H1 (cell line): ENCODE measurements around the gene NDUFA7. TPM values are rescaled to one million over a fixed set of nuclear protein-coding genes. Genes with fewer than 3 reads are reported as not detected.

ENCODE experiments used
- EP300 ChIP-seq, 2 experiments: IDR thresholded peaks; 1 replicate in 1 of 2; 2 replicates in 1 of 2; pipeline ENCODE4 v1.6.1; 2011 to 2012; ENCODE audit warnings: low read depth in 2 of 2, low read length in 2 of 2, mild to moderate bottlenecking in 2 of 2, borderline replicate concordance in 1 of 2, inconsistent platforms in 1 of 2, moderate library complexity in 1 of 2
- GTF2F1 ChIP-seq: IDR thresholded peaks from 2 replicates; pipeline ENCODE4 v1.6.1; 2012; ENCODE audit warnings: low read depth, low read length, improper control_type of control experiment, borderline replicate concordance
- PHF8 ChIP-seq: fragments of 200-600 bp; sonication (generic); conservative IDR thresholded peaks from 2 replicates; pipeline ENCODE4 v1.7.1; 2012; ENCODE audit warnings: low read depth, mild to moderate bottlenecking, inconsistent platforms, low read length, moderate library complexity
- TCF12 ChIP-seq: IDR thresholded peaks from 2 replicates; pipeline ENCODE4 v1.6.1; 2011; ENCODE audit warnings: low read depth, mild to moderate bottlenecking, low read length
- polyA plus RNA-seq, 7 experiments: library from polyadenylated mRNA; depleted of rRNA in 3 of 7; stranded (reverse) in 5 of 7; unstranded in 2 of 7; fragments of >200 nt in 5 of 7; fragments of 200-250 nt in 2 of 7; gene quantifications; 1 replicate in 5 of 7; 2 replicates in 1 of 7; 4 replicates in 1 of 7; pipeline versions ENCODE4 v1.2.1 to v1.2.3, GENCODE V29; 2011 to 2013; ENCODE audit warnings: missing spikeins in 2 of 7, mixed read lengths in 2 of 7
- total RNA-seq: library from RNA; stranded (reverse); fragmentation: NEBNext Ultra II Directional; extraction: Animal tissue kit (Norgen Biotek cat#: 25700); gene quantifications from 2 replicates; pipeline ENCODE4 v1.2.1, GENCODE V29; 2021

The NDUFA7 gene
- total and polyA plus RNA-seq, 2 of the 8 experiments (the other 6 are each of a cell fraction or from before 2014, with no cell fraction given) = 54.4 to 286 TPM

- no peak for TF ChIP-seq TCF12
- TF ChIP-seq EP300 (IDR thresholded peaks at IDR 0.05; ENCODE audit: borderline replicate concordance in 1 of 2, low read depth in 2 of 2, low read length in 2 of 2) = no peak
- no peak for TF ChIP-seq GTF2F1
- no peak for TF ChIP-seq PHF8
These were observed 12.7 kb upstream of the NDUFA7 start (continued) for GRCh38 chr19:8333767-8334457.
